ENCODE results near the gene CDH23. TPM values are rescaled to one million over a fixed set of nuclear protein-coding genes. Genes with fewer than 3 reads are reported as not detected.

The CDH23 gene
- total RNA-seq, 2 donors from 2014 or later: 3.9 to 4.4 TPM

DNA sequence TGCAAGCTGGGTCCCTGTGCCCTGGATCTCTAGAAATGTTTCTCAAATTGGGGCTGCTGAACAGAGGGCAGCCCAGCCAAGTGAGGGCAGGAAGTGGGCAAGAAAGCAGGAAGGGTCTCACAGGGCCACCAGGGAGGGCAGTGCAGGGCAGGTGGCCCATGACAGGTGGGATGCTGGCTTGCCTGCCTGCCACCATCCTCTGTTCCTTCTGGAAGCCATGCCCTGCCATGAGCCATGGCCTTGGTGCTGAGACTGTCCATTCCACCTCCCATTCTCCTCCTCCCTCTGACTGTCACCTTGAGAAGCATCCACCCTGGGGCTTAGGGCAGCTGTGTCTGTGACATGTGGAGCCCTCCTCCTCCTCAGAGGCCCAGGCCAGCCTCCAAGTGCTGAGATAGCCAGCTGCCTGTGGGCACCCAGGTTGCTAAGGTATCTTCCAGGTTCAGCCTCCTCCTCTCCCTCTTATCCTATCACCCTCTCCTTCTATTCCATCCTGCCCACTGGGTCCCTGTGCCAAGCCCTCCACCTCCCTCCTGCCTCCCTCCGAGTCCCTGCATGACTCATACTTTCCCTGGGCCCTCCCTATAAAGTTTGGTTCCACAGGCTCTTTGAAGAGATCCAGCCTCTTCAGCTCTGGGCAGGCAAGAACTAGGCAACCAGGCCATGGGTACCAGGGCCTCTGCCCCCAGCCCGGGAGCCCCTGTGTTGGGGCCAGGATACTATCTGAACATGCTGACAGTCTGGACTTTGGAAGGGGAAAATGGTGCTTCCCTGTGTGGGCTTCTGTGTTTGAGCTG is 375.3 kb downstream of the CDH23 start:
- no peaks in the 10 kb centered on the region for H3K9me3 ChIP-seq
- H3K4me1 ChIP-seq: peaks cover 3 to 87% of the 10 kb centered on the region in 2 donors
- no peaks in the 10 kb centered on the region for H3K36me3 ChIP-seq
- peak; percentile 90 for DNase-seq (ENCODE audit: low spot score)
- peak overlapping the region; percentile 69 to 87 for H3K4me3 ChIP-seq
- H3K27ac ChIP-seq: peak overlapping the region; percentile 91 to 93
- no peaks in the 10 kb centered on the region for H3K27me3 ChIP-seq
- TF ChIP-seq, protein P1, sequence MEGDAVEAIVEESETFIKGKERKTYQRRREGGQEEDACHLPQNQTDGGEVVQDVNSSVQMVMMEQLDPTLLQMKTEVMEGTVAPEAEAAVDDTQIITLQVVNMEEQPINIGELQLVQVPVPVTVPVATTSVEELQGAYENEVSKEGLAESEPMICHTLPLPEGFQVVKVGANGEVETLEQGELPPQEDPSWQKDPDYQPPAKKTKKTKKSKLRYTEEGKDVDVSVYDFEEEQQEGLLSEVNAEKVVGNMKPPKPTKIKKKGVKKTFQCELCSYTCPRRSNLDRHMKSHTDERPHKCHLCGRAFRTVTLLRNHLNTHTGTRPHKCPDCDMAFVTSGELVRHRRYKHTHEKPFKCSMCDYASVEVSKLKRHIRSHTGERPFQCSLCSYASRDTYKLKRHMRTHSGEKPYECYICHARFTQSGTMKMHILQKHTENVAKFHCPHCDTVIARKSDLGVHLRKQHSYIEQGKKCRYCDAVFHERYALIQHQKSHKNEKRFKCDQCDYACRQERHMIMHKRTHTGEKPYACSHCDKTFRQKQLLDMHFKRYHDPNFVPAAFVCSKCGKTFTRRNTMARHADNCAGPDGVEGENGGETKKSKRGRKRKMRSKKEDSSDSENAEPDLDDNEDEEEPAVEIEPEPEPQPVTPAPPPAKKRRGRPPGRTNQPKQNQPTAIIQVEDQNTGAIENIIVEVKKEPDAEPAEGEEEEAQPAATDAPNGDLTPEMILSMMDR (IDR thresholded peaks at IDR 0.05): no peak

- no peaks in the 10 kb centered on the region for H3K36me3 ChIP-seq
- TF ChIP-seq, protein P1 (IDR thresholded peaks at IDR 0.05): no peak
- no peaks in the 10 kb centered on the region for H3K27me3 ChIP-seq
- peak overlapping the region; percentile 69 to 87 for H3K4me3 ChIP-seq
- peaks cover 3 to 79% of the 10 kb centered on the region in 2 donors for H3K4me1 ChIP-seq
- no peak for DNase-seq (ENCODE audit: low spot score)
- peak overlapping the region; percentile 91 to 93 for H3K27ac ChIP-seq
- H3K9me3 ChIP-seq: no peaks in the 10 kb centered on the region
Observed at GRCh38 chr10:71772832-71773220, 376.1 kb downstream of the CDH23 start.

DNA sequence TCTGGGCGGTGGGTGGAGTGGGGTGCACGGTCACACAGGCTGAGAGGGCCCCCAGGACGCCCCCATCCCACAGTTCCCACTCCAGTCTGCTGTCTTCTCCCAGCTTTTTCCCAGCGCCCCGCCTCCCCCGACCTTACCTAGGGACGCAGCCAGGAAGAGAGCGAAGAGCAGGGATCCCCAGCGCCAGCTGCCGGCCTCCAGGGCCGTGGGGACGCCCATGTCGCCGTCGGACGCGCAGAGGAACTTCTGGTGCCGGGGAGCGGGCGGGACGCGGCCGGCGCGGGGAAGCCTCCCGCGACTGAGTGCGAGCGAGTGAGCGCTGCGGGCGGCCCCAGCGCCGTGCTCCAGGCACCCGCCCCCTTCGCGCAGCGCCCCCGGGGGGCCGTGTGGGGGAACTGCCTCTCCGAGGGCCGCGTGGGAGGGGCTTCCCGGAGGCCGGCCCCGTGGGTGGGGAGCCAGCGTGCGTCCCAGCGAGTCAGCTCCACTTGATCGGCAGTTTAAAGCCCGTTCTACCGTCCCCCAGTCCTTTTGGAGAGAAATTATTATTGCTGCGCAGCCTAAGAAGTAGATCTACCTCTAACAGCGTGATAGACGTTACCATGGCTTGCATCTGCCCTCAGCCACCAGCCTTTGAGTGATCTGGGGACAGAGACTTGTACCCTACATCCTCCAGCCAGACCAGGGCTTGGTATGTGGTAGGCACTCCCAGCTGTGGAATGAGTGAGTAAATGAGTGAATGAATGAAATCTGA is 376.7 kb downstream of the CDH23 start, which contains the start of gene VSIR:
VSIR (minus strand) TSS at position 300 of the 751 bp plus-strand sequence; CDS start at position 219, 81 bp downstream.
- TF ChIP-seq, protein P1 (IDR thresholded peaks at IDR 0.05): peak; percentile 88 to 97
- Histone ChIP-seq H3K9me3 (no peaks in the 10 kb centered on the region), H3K27ac (peak within 1 kb of the TSS; percentile 91 to 93), H3K27me3 (no peaks in the 10 kb centered on the region), H3K4me3 (peak within 1 kb of the TSS; percentile 69 to 87), H3K4me1 (peaks cover 3 to 73% of the 10 kb centered on the region in 2 donors), H3K36me3 (no peaks in the 10 kb centered on the region)
- DNase-seq (ENCODE audit: low spot score): peak; percentile 89

GRCh38 chr10:71774916-71775702 is 378.4 kb downstream of the CDH23 start:
- peaks cover 3 to 56% of the 10 kb centered on the region in 2 donors for H3K4me1 ChIP-seq
- H3K27me3 ChIP-seq: no peaks in the 10 kb centered on the region
- no peak overlapping the region for H3K4me3 ChIP-seq
- peak; percentile 69 for DNase-seq (ENCODE audit: low spot score)
- no peaks in the 10 kb centered on the region for H3K9me3 ChIP-seq
- TF ChIP-seq, protein P1 (IDR thresholded peaks at IDR 0.05): no peak
- no peaks in the 10 kb centered on the region for H3K36me3 ChIP-seq
- H3K27ac ChIP-seq: no peak overlapping the region

- Histone ChIP-seq H3K27me3 (no peaks in the 10 kb centered on the region), H3K27ac (no peak overlapping the region), H3K4me3 (no peak overlapping the region), H3K36me3 (no peaks in the 10 kb centered on the region), H3K9me3 (no peaks in the 10 kb centered on the region), H3K4me1 (peaks cover 0 to 42% of the 10 kb centered on the region in 2 donors)
- TF ChIP-seq, protein P1 (IDR thresholded peaks at IDR 0.05): no peak
- no peak for DNase-seq (ENCODE audit: low spot score)
Observed at GRCh38 chr10:71776481-71776925, 379.8 kb downstream of the CDH23 start.

Measured in right atrium auricular region (tissue), 2 donors.